NCI-H146 (cell line): ENCODE results near the gene GLIPR2.
A peak's percentile ranks its signal among the peaks of the same experiment; 100 is the strongest.
"Not testable (repeated sequence)": the region's sequence is repeated elsewhere in the genome, so short reads cannot be mapped to it uniquely, and the experiment has no call there.

Source experiments
- DNase-seq: peaks from one replicate; lab custom pipeline; 2025; lab: John Stamatoyannopoulos, UW

Gene GLIPR2, protein sequence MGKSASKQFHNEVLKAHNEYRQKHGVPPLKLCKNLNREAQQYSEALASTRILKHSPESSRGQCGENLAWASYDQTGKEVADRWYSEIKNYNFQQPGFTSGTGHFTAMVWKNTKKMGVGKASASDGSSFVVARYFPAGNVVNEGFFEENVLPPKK

DNA sequence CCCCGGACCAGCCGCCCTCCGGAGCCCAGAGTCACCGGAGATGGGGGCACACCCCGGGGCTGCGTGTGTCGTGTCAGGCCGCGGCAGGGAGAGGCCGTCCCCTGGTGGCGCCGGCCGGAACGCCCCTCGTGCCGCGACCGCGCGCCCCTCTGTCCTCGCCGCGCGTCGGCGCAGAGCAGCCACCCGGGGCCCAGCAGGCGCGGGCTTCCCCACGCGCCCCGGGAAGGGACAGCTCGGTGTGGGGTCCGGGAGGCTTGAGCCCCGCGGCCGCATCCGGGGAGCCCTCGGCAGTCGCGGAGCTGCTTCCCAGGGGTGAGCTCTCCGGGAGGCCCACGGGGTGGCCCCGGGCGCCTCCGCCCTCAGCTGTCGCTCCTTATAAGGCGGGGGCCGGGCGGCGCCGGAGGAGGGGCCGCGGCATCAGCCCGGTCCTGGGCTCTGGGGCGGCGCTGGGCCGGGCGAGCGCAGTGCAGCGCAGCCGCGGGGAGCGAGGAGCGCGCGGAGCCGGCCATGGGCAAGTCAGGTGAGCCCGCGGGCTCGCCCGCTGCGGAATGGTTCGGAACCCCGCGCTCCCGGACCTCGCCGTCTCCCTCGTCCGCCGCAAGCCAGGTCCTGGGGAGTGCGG, at the start of gene GLIPR2:
Gene GLIPR2, plus strand, starts transcription at position 462 of the 622 bp plus-strand sequence. Its CDS starts 46 bp downstream, at position 508.
- peak; percentile 62 for DNase-seq

DNA sequence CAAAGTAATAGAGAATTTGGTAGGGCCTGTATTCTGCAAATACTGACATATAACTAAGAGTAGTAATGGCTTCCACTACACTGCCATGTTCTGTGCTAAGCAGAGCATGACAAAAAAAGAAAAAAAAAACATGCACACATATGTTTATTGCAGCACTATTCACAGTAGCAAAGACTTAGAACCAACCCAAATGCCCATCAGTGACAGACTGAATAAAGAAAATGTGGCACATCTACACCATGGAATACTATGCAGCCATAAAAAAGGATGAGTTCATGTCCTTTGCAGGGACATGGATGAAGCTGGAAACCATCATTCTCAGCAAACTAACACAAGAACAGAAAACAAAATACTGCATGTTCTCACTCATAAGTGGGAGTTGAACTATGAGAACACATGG, 49.5 kb upstream of the GLIPR2 start:
- DNase-seq = not testable (repeated sequence)

DNA sequence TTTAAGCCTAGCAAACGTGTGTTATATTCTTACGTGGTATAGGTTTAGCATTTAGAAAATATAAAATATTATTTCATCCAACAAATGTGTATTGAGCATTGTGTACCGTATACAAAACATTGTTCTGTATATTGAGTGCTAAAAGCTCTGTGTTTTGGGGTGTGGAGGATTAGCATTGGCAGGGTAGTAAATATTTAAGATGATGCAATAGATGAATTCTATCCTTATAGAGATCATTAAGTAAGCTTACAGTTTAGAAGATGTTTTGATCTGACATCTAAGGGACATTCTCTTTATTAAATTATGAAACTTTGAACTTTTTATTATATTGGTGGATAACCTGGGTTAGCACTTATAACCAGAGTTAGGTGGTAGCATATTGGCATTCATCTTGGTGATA, 48.5 kb upstream of the GLIPR2 start:
- DNase-seq = no peak

DNA sequence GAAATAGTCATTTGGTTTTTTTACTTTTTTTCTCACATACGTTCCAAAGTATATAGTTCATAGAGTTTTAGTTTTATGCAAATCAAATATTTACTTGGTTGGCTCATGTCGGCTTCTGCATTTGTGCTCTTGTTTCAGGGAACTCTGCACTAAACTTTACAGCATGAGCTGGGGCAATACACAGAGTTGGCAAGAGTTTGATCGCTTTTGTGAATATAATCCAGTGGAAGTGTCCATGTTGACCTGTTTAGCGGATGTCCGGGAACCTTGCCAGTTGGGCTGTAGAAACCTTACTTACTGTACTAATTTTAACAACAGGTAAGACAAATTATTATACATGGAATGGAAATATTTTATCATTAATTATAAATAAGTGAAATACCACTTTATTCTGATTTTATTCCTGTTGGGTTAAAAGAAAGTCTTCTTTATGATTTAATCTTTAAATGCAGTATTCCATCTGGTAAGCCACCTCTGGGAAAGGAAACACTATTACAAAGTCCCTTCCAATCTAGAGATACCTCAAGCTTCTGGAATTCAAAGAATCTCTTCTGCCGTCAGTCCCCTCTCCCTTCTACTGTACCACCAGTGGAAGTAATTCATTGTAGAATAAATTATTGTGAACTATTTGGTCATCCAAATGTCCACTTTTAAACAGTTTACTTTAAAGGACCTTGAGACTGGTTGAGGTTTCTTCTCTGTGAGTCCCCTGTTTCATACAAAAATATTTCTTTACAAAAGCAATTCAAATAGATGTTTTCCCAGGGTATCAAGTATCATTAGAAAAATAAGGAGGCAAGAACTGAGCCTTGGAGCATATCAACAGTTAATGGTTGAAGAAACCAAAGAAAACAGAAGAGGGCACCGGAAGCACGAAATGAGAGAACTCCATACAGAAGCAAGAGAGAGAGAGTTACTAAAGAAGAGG, 45.2 kb upstream of the GLIPR2 start:
- no peak for DNase-seq

DNA sequence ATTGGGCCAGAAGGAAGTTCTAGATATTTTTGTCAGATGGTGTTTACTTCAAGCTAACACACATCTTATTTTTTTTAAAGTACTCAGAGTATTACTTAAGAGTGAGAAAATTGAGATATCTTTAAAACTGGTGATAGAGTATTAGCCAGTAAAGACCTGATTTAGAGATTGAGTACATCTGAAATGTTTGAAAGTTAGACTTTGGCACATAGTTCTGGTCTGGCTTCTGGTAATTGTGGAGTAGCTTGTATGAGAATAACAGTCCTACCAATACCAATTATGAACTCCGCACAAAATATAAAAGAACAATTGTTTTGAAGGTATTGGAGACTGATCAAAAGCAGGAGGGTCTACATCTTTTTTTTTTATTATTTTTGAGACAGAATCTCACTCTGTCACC, 44.5 kb upstream of the GLIPR2 start:
- DNase-seq = no peak

DNA sequence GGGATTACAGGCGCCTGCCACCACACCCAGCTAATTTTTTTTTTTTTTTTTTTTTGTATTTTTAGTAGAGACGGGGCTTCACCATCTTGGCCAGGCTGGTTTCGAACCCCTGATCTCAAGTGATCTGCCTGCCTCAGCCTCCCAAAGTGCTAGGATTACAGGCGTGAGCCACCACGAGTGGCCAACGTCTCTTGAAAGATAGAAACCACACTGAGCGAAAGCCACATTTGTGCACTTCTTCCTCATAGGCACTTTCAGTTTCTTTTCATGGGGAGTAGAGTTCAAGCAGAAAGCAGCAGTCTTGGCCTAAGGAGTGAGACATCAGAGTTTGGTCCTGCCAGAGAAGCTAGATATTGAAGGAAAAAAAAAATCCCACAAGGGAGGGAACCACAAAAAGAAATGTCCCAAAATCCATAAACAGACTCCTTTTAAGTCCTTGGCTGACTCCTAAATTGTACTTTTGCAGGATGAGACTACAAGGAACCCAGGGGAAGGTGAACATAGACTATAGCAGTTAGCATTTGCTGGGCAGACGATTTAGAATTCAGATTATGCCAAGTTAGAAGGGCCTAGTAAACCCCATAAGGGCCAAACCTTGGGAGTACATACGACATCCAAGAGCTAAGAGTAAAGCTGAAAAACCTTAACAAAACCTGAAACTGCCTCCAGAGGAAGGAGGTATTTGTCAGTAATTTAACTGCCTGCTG, 43.9 kb upstream of the GLIPR2 start:
- no peak for DNase-seq

DNA sequence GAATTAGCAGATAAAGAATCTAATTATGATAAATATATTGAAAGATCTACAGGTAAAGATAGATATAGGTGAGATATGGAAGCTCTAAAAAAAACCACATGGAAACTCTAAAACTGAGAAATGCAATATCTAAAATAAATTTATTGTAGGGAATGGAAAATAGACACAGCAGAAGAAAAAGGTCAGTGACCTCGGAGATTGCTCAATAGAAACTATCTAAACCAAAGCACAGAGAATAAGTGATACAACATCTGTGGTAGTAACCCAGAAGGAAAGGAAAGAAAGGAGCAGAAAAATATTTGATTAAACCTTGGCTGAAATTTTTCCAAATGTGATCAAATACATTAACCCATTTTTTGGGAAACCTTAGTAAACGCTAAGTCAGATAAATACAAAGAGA, 43.1 kb upstream of the GLIPR2 start:
- DNase-seq = no peak

DNA sequence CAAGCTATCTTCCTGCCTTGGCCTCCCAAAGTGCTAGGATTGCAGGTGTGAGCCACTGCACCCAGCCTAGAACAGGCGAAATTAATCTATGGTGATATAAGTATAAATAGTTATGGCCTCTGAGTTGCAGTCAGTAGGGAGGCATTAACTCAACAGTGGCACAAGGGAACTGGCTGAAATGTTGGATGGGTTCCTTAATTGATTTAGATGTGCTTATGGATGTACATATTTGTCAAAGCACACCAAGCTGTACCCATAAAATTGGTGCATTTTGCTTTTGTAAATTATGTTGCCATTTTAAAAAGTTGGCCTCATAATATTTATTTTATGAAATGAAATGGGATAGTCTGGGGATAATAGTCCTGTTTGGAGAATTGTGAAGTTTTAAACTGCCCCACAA, 36.8 kb upstream of the GLIPR2 start:
- DNase-seq = no peak

DNA sequence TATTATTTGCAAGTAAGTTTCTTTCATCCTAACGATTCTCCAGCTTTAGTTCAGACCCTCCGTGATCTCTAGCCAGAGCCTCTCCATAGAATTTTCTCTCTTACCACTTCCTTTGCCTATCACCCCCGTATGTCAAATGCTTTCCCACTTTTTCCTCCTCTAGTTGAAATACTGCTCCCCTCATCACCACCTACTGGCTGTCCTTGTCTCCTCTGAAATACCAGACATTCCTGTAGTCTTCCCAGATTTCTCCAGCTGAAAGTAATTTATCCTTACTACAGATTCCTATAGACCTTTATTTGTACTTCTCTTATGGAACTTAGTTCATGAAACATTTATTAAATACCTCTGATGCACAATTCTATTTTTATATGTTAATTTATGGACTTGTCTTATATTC, 36.0 kb upstream of the GLIPR2 start:
- no peak for DNase-seq

DNA sequence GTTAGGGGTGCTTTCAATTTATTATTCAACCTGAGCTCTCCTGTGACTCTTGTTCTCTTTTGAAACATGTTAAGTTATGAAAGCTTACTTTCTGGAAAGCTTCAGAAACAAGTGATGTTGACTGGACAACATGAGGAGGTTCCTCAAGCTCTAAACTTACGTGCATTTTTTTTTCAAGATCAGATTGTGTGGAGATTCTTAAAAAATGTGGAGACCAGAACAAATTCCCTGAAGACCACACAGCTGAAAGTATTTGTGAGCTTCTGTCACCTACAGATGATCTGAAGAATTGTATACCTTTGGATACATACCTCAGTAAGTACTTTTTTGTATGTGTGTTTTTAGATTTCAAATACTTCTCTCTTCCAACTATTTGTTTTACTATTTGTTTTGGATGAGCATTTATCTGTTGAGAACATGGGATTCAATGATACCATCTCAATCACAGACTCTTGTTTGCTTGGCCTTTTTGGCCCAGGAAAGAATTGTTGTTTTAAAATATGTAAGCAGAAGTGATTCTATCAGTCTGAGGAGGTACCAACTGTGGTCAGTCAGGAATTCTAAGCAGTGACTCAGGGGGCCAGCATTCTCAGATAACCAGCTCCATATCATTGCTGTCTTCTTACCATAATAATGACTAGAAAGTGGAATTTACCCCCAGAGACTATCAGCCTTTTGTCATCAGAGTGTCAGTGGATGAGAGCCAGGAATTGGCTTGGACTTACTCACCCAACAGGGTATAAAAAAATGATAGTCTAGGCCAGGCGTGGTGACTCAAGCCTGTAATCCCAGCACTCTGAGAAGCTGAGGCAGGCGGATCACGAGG, 34.4 kb upstream of the GLIPR2 start:
- no peak for DNase-seq

DNA sequence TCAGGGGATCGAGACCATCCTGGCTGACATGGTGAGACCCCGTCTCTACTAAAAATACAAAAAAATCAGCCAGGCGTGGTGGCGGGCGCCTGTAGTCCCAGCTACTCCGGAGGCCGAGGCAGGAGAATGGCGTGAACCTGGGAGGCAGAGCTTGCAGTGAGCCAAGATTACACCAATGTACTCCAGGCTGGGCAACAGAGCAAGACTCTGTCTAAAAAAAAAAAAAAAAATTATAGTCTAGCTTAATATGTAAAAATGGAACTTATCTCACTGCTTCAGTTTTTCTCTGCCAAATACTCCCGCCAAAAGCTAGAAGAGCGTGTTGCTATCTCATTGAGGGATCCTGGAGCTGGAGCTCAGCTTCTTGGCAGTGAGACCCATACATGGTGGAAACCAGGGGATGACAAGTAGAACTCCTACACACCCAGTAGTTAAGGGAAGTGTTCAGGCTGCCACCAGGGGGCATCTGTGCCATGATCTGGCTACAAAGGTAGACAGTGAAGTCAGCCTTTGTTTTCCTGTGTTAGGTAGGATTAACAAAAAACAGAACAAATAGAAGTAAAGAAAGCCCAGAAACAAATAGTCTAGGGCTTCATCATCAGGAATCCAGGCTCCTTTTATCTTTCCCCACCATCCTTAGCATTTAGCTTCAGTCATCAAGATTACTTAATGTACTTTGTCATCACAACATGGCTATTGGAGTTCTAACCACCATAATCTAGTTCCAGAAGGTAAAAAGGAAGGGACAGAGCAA, 33.6 kb upstream of the GLIPR2 start:
- peak; percentile 79 for DNase-seq

DNA sequence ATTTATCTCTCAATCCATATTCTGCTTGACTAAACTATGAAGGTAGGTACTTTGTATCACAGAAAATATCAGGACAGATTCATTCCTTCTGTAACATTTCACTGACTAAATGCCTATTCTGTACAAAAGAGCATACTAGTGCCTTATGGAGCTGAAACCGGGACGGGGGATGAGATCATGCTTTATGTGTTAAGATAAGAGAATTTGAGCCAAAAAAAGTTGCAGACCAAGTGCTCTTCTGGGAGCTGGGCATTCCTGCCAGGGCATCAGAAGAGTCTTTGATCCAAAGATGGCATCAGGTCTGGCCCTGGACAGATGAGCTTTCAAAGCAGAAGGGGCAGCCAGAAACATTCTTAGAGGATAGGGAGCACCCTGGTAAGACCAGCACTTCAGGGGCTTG, 27.5 kb upstream of the GLIPR2 start:
- no peak for DNase-seq

DNA sequence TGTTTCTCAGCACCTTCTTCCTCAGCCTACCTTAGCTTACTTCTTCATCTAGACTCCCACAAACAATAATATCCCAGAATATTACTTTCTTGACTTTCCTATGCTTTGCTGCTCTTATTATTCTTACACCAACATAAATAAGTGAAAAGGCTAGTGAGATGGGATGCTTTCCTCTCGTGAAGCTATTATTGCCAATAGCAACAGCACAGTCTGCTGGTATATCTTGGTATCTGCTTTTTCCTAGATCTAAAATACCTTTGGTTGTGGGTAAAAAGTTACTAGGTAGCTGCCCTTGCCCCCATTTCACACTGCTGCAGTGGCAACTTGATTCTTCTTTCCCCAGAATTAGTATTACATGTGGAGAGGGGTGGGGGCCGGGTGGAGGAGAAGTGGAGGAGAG, 26.1 kb upstream of the GLIPR2 start:
- no peak for DNase-seq

DNA sequence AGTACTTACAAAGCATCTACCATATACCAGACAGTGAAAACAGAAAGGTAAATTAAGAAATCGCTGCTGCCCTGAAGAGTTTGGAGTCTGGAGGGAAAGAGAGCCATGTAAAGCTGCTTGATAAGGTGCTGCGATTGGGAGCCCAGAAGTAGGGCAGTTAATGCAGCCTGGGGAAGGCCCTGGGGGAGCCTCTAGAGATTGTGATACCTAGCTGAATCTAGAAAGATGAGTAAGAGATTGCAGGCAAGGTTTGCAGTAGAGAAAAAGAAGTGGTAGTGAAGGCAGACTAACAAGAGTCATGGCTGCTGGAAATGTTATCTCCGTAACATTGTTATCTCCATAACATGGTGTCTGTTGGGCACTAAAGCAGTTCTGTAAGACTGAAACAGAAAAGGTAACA, 24.0 kb upstream of the GLIPR2 start:
- DNase-seq = no peak

DNA sequence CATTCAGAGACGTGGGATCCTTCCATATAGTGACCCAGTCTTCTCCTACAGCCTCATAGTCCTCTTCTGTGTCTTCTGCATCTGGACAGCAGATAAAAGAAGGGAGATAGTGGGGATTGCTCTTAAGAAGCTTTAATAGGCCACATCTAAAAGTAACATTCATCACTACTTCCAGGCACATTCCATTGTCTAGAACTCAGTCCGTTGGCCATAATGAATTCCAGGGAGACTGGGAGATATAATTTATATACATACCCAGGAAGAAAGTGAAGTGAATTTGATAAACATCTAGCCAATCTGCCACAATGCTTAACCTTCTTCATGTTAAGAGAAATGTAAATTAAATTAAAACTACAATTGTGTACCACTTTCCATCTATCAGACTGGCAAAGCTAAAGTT, 22.5 kb upstream of the GLIPR2 start:
- DNase-seq = no peak

DNA sequence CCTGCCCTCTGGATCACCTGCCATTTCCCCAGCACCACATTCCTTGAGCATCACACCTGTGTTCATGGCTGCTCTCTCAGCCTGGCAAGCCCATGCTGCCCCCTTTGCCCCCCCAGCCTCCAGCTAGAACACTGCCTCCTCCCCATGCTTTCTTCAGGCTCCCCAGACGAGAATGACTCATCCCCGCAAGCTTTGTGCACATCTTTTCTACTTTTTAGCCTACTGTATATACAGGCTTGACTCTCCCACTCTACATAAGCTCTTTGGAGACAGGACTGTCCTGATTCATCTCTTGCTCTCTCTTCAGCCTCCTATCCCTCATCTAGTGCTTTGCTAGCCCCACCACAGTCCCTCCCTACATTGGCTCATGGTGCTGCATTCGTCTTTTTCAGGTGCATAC, 19.9 kb upstream of the GLIPR2 start:
- DNase-seq = no peak

DNA sequence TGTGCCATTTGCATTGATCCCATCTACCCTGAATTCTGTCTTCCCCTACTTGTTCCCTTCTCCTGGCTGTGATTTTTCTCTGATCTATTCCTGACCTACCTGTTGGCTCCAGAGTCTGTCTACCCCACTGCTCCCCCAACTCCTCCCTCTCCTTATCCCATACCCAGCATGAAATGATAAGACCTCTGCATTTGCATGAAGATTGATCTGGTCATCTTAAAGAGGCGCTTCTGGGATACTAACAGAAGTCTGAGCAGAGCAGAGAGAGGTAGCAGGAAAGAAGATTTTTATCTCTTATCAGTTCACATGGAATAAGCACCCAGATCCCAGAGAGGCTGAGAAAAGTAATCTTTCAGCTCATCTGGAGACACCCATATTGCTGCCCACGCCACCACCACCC, 18.3 kb upstream of the GLIPR2 start:
- DNase-seq = no peak

DNA sequence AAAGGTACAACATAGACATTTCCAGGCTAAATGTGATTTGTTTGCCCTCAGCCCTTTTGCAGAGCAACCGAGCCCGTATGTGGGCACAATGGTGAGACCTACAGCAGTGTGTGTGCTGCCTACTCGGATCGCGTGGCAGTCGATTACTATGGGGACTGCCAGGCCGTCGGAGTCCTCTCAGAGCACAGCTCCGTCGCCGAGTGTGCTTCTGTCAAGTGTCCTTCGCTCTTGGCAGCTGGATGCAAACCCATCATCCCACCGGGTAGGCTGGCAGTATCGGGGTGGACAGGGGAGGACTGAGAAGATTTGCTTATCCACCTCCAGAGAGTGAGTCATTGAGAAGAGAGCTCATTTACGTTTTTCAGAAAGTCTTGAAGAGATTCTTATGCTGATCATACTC, 17.8 kb upstream of the GLIPR2 start:
- no peak for DNase-seq

DNA sequence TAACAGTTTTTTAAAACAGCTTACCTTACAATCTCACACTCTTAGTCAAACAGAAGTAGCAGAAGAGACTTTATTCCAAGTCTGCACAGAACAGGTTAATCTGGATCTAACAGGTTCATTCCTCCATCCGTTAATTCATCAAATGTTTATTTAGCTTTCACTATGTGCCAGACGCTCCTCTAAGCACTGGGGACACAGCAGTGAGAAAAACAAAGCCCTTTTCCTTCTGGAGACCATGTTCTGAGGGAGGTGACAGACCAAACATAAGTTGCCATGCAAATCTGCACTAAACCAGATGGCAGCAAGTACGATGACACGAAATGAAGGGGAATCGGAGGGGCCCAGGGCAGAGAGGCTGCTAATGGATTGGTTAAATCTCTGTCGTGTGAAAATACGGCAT, 17.1 kb upstream of the GLIPR2 start:
- no peak for DNase-seq

DNA sequence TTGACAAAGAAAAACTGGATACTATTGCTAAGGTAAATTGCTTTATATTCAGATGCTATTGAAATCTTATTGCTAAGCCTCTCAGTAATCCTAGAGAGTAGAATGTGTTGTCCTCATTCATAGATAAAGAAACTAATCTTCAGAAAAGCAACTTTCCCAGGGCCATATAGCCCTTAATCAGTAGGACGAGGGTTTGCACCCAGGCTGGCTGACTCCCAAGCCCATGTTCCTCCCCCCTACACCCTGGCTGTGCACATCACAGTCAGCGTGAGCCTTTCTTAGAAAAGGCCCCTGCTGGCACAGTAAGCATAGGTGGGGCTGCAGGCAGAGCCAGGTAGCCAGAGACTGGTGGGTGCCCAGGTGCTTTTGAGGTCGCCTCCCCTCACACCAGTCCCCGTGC, 15.8 kb upstream of the GLIPR2 start:
- no peak for DNase-seq

DNA sequence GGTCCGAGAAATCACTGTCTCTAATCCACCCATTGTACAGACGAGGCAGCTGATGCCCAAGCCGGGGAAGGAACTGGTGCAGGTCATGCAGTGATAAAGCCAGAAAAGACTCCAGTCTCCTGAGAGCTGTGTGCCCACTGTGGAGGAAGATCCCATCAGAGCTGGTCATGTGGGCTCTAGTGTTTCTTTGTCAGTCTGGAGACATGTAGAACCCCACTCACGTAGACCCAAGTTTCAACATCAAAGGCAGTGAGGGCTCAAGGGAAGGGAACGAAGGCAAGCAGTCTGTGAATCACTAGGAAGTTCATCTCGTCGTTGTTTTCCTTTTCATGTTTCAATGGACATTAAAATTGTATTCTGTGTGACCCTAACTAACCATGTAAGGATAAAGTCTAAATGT, 14.6 kb upstream of the GLIPR2 start:
- no peak for DNase-seq
